ENCODE results near the gene LARGE1. TPM values are rescaled to one million over a fixed set of nuclear protein-coding genes. Genes with fewer than 3 reads are reported as not detected.

Gene LARGE1
- total and polyA plus RNA-seq, 2 experiments from 2014 or later: 21.2 to 23.6 TPM

DNA sequence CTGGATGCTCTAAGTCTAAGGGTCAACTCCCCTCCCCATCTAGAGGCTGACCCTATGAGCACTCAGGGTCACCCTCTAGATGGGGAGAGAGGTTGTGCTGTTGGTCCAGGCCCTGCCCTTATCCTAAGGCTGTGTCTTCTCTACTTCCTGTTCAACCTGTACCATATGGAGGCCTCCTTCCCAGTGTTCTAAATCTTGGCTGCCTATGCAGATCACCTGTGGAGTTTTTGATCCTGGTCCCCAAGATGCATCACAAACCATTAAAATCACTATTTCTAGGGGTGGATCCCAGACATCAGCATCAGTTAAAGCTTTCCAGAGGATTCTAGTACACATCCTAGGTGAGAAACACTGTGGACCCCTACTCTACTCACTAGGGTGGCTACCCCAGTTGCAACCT is 26.2 kb downstream of the LARGE1 start:
- H3K9me2 ChIP-seq (replicated peaks; ENCODE audit: insufficient read depth): no peaks in the 10 kb centered on the region
- no peaks in the 10 kb centered on the region for H4K20me1 ChIP-seq (ENCODE audit: insufficient read depth, poor library complexity, severe bottlenecking)
- no peak for DNase-seq (ENCODE audit: low spot score)
- no peaks in the 10 kb centered on the region for H3K9me3 ChIP-seq (ENCODE audit: low read depth)
- peaks cover 91% of the 10 kb centered on the region for H3K79me2 ChIP-seq
- H2AFZ ChIP-seq: no peak overlapping the region
- H3K4me2 ChIP-seq: peak overlapping the region; percentile 50
- no peak overlapping the region for H3K4me3 ChIP-seq
- H3K4me1 ChIP-seq (ENCODE audit: insufficient read depth): peaks cover 27% of the 10 kb centered on the region
- TF ChIP-seq CTCF (IDR thresholded peaks at IDR 0.05; ENCODE audit: poor library complexity) (no peak), EZH2phosphoT487 (IDR thresholded peaks at IDR 0.05; ENCODE audit: low read depth, severe bottlenecking, unreplicated experiment) (no peak), EZH2 (IDR thresholded peaks at IDR 0.05; ENCODE audit: borderline replicate concordance) (no peak)
- H3K27ac ChIP-seq: peak overlapping the region; percentile 59
- no peaks in the 10 kb centered on the region for H3K27me3 ChIP-seq
- H3K36me3 ChIP-seq (replicated peaks; ENCODE audit: insufficient read depth, low read depth): no peaks in the 10 kb centered on the region

GRCh38 chr22:33893512-33893911 is 26.8 kb downstream of the LARGE1 start:
- 70% methylated on average over 7 of the region's 7 CpGs for WGBS (ENCODE audit: low lambda C conversion rate, missing lambda C conversion rate)
- no peaks in the 10 kb centered on the region for H4K20me1 ChIP-seq (ENCODE audit: insufficient read depth, poor library complexity, severe bottlenecking)

DNA sequence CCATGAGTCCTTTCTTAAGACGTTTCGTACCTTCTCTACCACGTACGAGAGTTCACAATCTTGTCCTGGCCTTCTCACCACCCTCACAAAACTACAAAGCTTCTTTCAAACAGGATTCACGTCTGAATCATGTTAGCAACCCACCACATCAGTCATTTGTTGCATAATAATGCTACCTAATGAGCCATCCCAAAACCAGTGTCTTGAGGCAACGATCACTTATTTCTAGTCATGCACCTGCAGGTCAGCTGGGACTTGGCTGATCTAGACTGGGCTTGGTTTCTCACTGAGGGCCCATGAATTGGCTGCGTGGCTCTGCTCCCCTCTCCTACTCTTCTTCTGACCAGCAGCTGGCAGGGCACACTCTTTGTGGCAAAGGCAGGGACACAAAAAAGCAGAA is 28.3 kb downstream of the LARGE1 start:
- Histone ChIP-seq H3K9me2 (replicated peaks; ENCODE audit: insufficient read depth) (no peaks in the 10 kb centered on the region), H3K4me1 (ENCODE audit: insufficient read depth) (peaks cover 27% of the 10 kb centered on the region), H3K4me3 (no peak overlapping the region), H3K36me3 (replicated peaks; ENCODE audit: insufficient read depth, low read depth) (no peaks in the 10 kb centered on the region), H3K79me2 (peaks cover 88% of the 10 kb centered on the region), H3K4me2 (no peak overlapping the region), H3K27me3 (no peaks in the 10 kb centered on the region), H3K27ac (no peak overlapping the region), H3K9me3 (ENCODE audit: low read depth) (no peaks in the 10 kb centered on the region), H2AFZ (no peak overlapping the region), H4K20me1 (ENCODE audit: insufficient read depth, poor library complexity, severe bottlenecking) (no peaks in the 10 kb centered on the region)
- 93% methylated on average over 7 of the region's 7 CpGs for WGBS (ENCODE audit: low lambda C conversion rate, missing lambda C conversion rate)
- TF ChIP-seq CTCF (IDR thresholded peaks at IDR 0.05; ENCODE audit: poor library complexity) (no peak), EZH2phosphoT487 (IDR thresholded peaks at IDR 0.05; ENCODE audit: low read depth, severe bottlenecking, unreplicated experiment) (no peak), EZH2 (IDR thresholded peaks at IDR 0.05; ENCODE audit: borderline replicate concordance) (no peak)
- DNase-seq (ENCODE audit: low spot score): no peak

More at GRCh38 chr22:33893512-33893911, 26.8 kb downstream of the LARGE1 start:
- no peaks in the 10 kb centered on the region for H3K27me3 ChIP-seq
- no peaks in the 10 kb centered on the region for H3K36me3 ChIP-seq (replicated peaks; ENCODE audit: insufficient read depth, low read depth)
- no peak for DNase-seq (ENCODE audit: low spot score)
- no peak for TF ChIP-seq EZH2 (IDR thresholded peaks at IDR 0.05; ENCODE audit: borderline replicate concordance)
- TF ChIP-seq CTCF (IDR thresholded peaks at IDR 0.05; ENCODE audit: poor library complexity): no peak
- no peak for TF ChIP-seq EZH2phosphoT487 (IDR thresholded peaks at IDR 0.05; ENCODE audit: low read depth, severe bottlenecking, unreplicated experiment)
- no peaks in the 10 kb centered on the region for H3K9me2 ChIP-seq (replicated peaks; ENCODE audit: insufficient read depth)
- H3K27ac ChIP-seq: peak overlapping the region; percentile 59
- H2AFZ ChIP-seq: no peak overlapping the region
- H3K4me1 ChIP-seq (ENCODE audit: insufficient read depth): peaks cover 27% of the 10 kb centered on the region
- H3K4me3 ChIP-seq: no peak overlapping the region
- peaks cover 90% of the 10 kb centered on the region for H3K79me2 ChIP-seq
- no peaks in the 10 kb centered on the region for H3K9me3 ChIP-seq (ENCODE audit: low read depth)
- H3K4me2 ChIP-seq: peak overlapping the region; percentile 50

- H3K9me2 ChIP-seq (replicated peaks; ENCODE audit: insufficient read depth): no peaks in the 10 kb centered on the region
- no peak overlapping the region for H3K4me2 ChIP-seq
- H3K4me3 ChIP-seq: no peak overlapping the region
- peaks cover 27% of the 10 kb centered on the region for H3K4me1 ChIP-seq (ENCODE audit: insufficient read depth)
- 74% methylated on average over 5 of the region's 5 CpGs for WGBS (ENCODE audit: low lambda C conversion rate, missing lambda C conversion rate)
- no peak overlapping the region for H3K27ac ChIP-seq
- H2AFZ ChIP-seq: no peak overlapping the region
- TF ChIP-seq EZH2phosphoT487 (IDR thresholded peaks at IDR 0.05; ENCODE audit: low read depth, severe bottlenecking, unreplicated experiment) (no peak), EZH2 (IDR thresholded peaks at IDR 0.05; ENCODE audit: borderline replicate concordance) (no peak), CTCF (IDR thresholded peaks at IDR 0.05; ENCODE audit: poor library complexity) (no peak)
- H3K9me3 ChIP-seq (ENCODE audit: low read depth): no peaks in the 10 kb centered on the region
- H3K27me3 ChIP-seq: no peaks in the 10 kb centered on the region
- H3K36me3 ChIP-seq (replicated peaks; ENCODE audit: insufficient read depth, low read depth): no peaks in the 10 kb centered on the region
- no peak for DNase-seq (ENCODE audit: low spot score)
- H3K79me2 ChIP-seq: peaks cover 87% of the 10 kb centered on the region
- H4K20me1 ChIP-seq (ENCODE audit: insufficient read depth, poor library complexity, severe bottlenecking): no peaks in the 10 kb centered on the region
Measured at GRCh38 chr22:33891455-33891854, 28.8 kb downstream of the LARGE1 start.

Measured in hepatocyte (in vitro differentiated cells).